Measurements from ENCODE around the gene TMPRSS2. TPM values are rescaled to one million over a fixed set of nuclear protein-coding genes. Genes with fewer than 3 reads are reported as not detected.

TMPRSS2 gene
- total RNA-seq, 4 donors from 2014 or later = 5.9 to 36.7 (median 10.5) TPM

GRCh38 chr21:41437729-41438128, 70.2 kb downstream of the TMPRSS2 start:
- H3K4me3 ChIP-seq = no peak overlapping the region
- 64% methylated on average over 2 of the region's 2 CpGs for WGBS
- TF ChIP-seq POLR2AphosphoS5 (IDR thresholded peaks at IDR 0.05) = no peak
- no peak for TF ChIP-seq CTCF (IDR thresholded peaks at IDR 0.05)
- no peak for TF ChIP-seq EP300 (IDR thresholded peaks at IDR 0.05)
- TF ChIP-seq POLR2A (IDR thresholded peaks at IDR 0.05) = no peak
- DNase-seq (ENCODE audit: low spot score in 2 of 2) = no peak
- H3K36me3 ChIP-seq = peaks cover 84% of the 10 kb centered on the region
- no peak overlapping the region for H3K27ac ChIP-seq
- H3K9me3 ChIP-seq = no peaks in the 10 kb centered on the region
- no peaks in the 10 kb centered on the region for H3K4me1 ChIP-seq
- no peaks in the 10 kb centered on the region for H3K27me3 ChIP-seq

GRCh38 chr21:41435706-41436105, 72.3 kb downstream of the TMPRSS2 start:
- H3K27ac ChIP-seq = no peak overlapping the region
- DNase-seq (ENCODE audit: low spot score in 2 of 2) = no peak
- H3K4me1 ChIP-seq = no peaks in the 10 kb centered on the region
- H3K36me3 ChIP-seq = peaks cover 73% of the 10 kb centered on the region
- TF ChIP-seq EP300 (IDR thresholded peaks at IDR 0.05) (no peak), CTCF (IDR thresholded peaks at IDR 0.05) (no peak), POLR2AphosphoS5 (IDR thresholded peaks at IDR 0.05) (no peak), POLR2A (IDR thresholded peaks at IDR 0.05) (no peak)
- no peaks in the 10 kb centered on the region for H3K27me3 ChIP-seq
- WGBS = 93% methylated on average over 11 of the region's 11 CpGs
- no peak overlapping the region for H3K4me3 ChIP-seq
- no peaks in the 10 kb centered on the region for H3K9me3 ChIP-seq

GRCh38 chr21:41433566-41433965, 74.4 kb downstream of the TMPRSS2 start:
- Histone ChIP-seq H3K4me1 (no peaks in the 10 kb centered on the region), H3K36me3 (peaks cover 69% of the 10 kb centered on the region)

GRCh38 chr21:41432562-41433460, 75.1 kb downstream of the TMPRSS2 start:
- Histone ChIP-seq H3K36me3 (peaks cover 62% of the 10 kb centered on the region), H3K4me3 (no peak overlapping the region), H3K4me1 (no peaks in the 10 kb centered on the region), H3K9me3 (no peaks in the 10 kb centered on the region), H3K27me3 (no peaks in the 10 kb centered on the region), H3K27ac (no peak overlapping the region)
- 75% methylated on average over 10 of the region's 10 CpGs for WGBS
- TF ChIP-seq EP300 (IDR thresholded peaks at IDR 0.05) (no peak), POLR2AphosphoS5 (IDR thresholded peaks at IDR 0.05) (no peak), POLR2A (IDR thresholded peaks at IDR 0.05) (no peak), CTCF (IDR thresholded peaks at IDR 0.05) (no peak)
- DNase-seq (ENCODE audit: low spot score in 2 of 2) = no peak

More at GRCh38 chr21:41433566-41433965, 74.4 kb downstream of the TMPRSS2 start:
- TF ChIP-seq EP300 (IDR thresholded peaks at IDR 0.05) (no peak), POLR2AphosphoS5 (IDR thresholded peaks at IDR 0.05) (no peak), POLR2A (IDR thresholded peaks at IDR 0.05) (no peak), CTCF (IDR thresholded peaks at IDR 0.05) (no peak)
- no peak overlapping the region for H3K27ac ChIP-seq
- WGBS = 97% methylated on average over 2 of the region's 2 CpGs
- H3K9me3 ChIP-seq = no peaks in the 10 kb centered on the region
- no peaks in the 10 kb centered on the region for H3K27me3 ChIP-seq
- no peak for DNase-seq (ENCODE audit: low spot score in 2 of 2)
- H3K4me3 ChIP-seq = no peak overlapping the region

- H3K27ac ChIP-seq = no peak overlapping the region
- H3K4me3 ChIP-seq = no peak overlapping the region
- H3K27me3 ChIP-seq = no peaks in the 10 kb centered on the region
- peaks cover 55% of the 10 kb centered on the region for H3K36me3 ChIP-seq
- H3K4me1 ChIP-seq = peaks cover 3% of the 10 kb centered on the region
- no peaks in the 10 kb centered on the region for H3K9me3 ChIP-seq
- 83% methylated on average over 12 of the region's 16 CpGs for WGBS
- no peak for TF ChIP-seq POLR2AphosphoS5 (IDR thresholded peaks at IDR 0.05)
- no peak for TF ChIP-seq EP300 (IDR thresholded peaks at IDR 0.05)
- no peak for TF ChIP-seq CTCF (IDR thresholded peaks at IDR 0.05)
- TF ChIP-seq POLR2A (IDR thresholded peaks at IDR 0.05) = no peak
- DNase-seq (ENCODE audit: low spot score in 2 of 2) = no peak
These were observed 76.0 kb downstream of the TMPRSS2 start for GRCh38 chr21:41431788-41432548.
